H9 (cell line): Measurements from ENCODE around the gene ACKR4. TPM values are rescaled to one million over a fixed set of nuclear protein-coding genes. Genes with fewer than 3 reads are reported as not detected.
A peak's percentile ranks its signal among the peaks of the same experiment; 100 is the strongest.

Experiments
- DNase-seq: peaks from one replicate; pipeline ENCODE4 v3.0.0-alpha.2; 2017
- H2AFZ ChIP-seq: one replicate; pipeline ENCODE4 v1.6.1; 2013; ENCODE audit warnings: mild to moderate bottlenecking, low read length, control low read depth, moderate library complexity
- H2AK5ac ChIP-seq: 2 replicates; pipeline ENCODE4 v1.6.1; 2013; ENCODE audit warnings: low read length, control low read depth, mixed read lengths; ENCODE audit not compliant: insufficient read length
- H2BK120ac ChIP-seq: one replicate; pipeline ENCODE4 v1.6.1; 2013; ENCODE audit warnings: low read depth, mild to moderate bottlenecking, low read length, control low read depth, inconsistent platforms; ENCODE audit not compliant: poor library complexity, severe bottlenecking
- H2BK12ac ChIP-seq: 2 replicates; pipeline ENCODE4 v1.6.1; 2013; ENCODE audit warnings: low read length, control low read depth, mixed read lengths, low read depth; ENCODE audit not compliant: insufficient read length
- H2BK15ac ChIP-seq: 2 replicates; pipeline ENCODE4 v1.6.1; 2013; ENCODE audit warnings: low read depth, low read length, control low read depth
- H2BK20ac ChIP-seq: one replicate; pipeline ENCODE4 v1.6.1; 2013; ENCODE audit warnings: low read depth, mild to moderate bottlenecking, low read length, control low read depth, inconsistent platforms; ENCODE audit not compliant: poor library complexity, severe bottlenecking
- H2BK5ac ChIP-seq: 2 replicates; pipeline ENCODE4 v1.6.1; 2013; ENCODE audit warnings: low read length, control low read depth, mixed read lengths; ENCODE audit not compliant: insufficient read length
- H3K14ac ChIP-seq: 2 replicates; pipeline ENCODE4 v1.6.1; 2013; ENCODE audit warnings: low read length, control low read depth; ENCODE audit not compliant: insufficient read depth
- H3K18ac ChIP-seq: 2 replicates; pipeline ENCODE4 v1.6.1; 2013; ENCODE audit warnings: low read depth, mild to moderate bottlenecking, mixed read lengths, low read length, control low read depth; ENCODE audit not compliant: insufficient read length
- H3K23ac ChIP-seq: 2 replicates; pipeline ENCODE4 v1.6.1; 2013; ENCODE audit warnings: low read length, control low read depth, mixed read lengths, low read depth; ENCODE audit not compliant: insufficient read length
- H3K23me2 ChIP-seq: 2 replicates; pipeline ENCODE4 v1.6.1; 2013; ENCODE audit warnings: low read depth, mild to moderate bottlenecking, mixed read lengths, low read length, control low read depth; ENCODE audit not compliant: insufficient read length, poor library complexity, severe bottlenecking
- H3K27ac ChIP-seq: 2 replicates; pipeline ENCODE4 v1.5.1; 2013; ENCODE audit warnings: low read length, control low read depth, mixed read lengths, low read depth; ENCODE audit not compliant: insufficient read length
- H3K27me3 ChIP-seq: 2 replicates; pipeline ENCODE4 v1.6.1; 2013; ENCODE audit warnings: low read length, control low read depth, inconsistent platforms; ENCODE audit not compliant: insufficient read depth
- H3K4ac ChIP-seq: 2 replicates; pipeline ENCODE4 v1.6.1; 2013; ENCODE audit warnings: low read depth, mild to moderate bottlenecking, control low read depth, inconsistent platforms, low read length, moderate library complexity
- H3K4me1 ChIP-seq: 2 replicates; pipeline ENCODE4 v1.6.1; 2013; ENCODE audit warnings: low read length, control low read depth, inconsistent platforms; ENCODE audit not compliant: insufficient read depth
- H3K4me2 ChIP-seq: 2 replicates; pipeline ENCODE4 v1.6.1; 2013; ENCODE audit warnings: low read length, control low read depth, mixed read lengths; ENCODE audit not compliant: insufficient read length, insufficient read depth
- H3K56ac ChIP-seq: 2 replicates; pipeline ENCODE4 v1.6.1; 2013; ENCODE audit warnings: low read depth, mild to moderate bottlenecking, mixed read lengths, low read length, control low read depth; ENCODE audit not compliant: insufficient read length
- H3K79me1 ChIP-seq: 2 replicates; pipeline ENCODE4 v1.6.1; 2013; ENCODE audit warnings: low read depth, mild to moderate bottlenecking, moderate library complexity, low read length, control low read depth, inconsistent platforms; ENCODE audit not compliant: insufficient read depth, poor library complexity, severe bottlenecking
- H3K79me2 ChIP-seq: 2 replicates; pipeline ENCODE4 v1.6.1; 2013; ENCODE audit warnings: low read length, control low read depth, inconsistent platforms; ENCODE audit not compliant: insufficient read depth
- H3K9ac ChIP-seq: 2 replicates; pipeline ENCODE4 v1.6.1; 2013; ENCODE audit warnings: low read length, control low read depth, mixed read lengths; ENCODE audit not compliant: insufficient read length; ENCODE audit errors: extremely low read depth
- H3K9me3 ChIP-seq: one replicate; pipeline ENCODE4 v1.6.1; 2013; ENCODE audit warnings: low read depth, low read length, inconsistent platforms; ENCODE audit not compliant: control insufficient read depth
- H3T11ph ChIP-seq: one replicate; pipeline ENCODE4 v1.6.1; 2013; ENCODE audit warnings: mild to moderate bottlenecking, low read length, control low read depth, inconsistent platforms
- H4K20me1 ChIP-seq: one replicate; pipeline ENCODE4 v1.6.1; 2013; ENCODE audit not compliant: control insufficient read depth, insufficient read length, insufficient read depth
- H4K5ac ChIP-seq: 2 replicates; pipeline ENCODE4 v1.6.1; 2013; ENCODE audit warnings: low read depth, mild to moderate bottlenecking, mixed read lengths, low read length, control low read depth; ENCODE audit not compliant: insufficient read length
- H4K8ac ChIP-seq: replicated peaks from 2 replicates; pipeline ENCODE4 v1.6.1; 2013; ENCODE audit warnings: low read length, control low read depth, mixed read lengths, low read depth; ENCODE audit not compliant: insufficient read length
- H4K91ac ChIP-seq: 2 replicates; pipeline ENCODE4 v1.6.1; 2013; ENCODE audit warnings: low read depth, mild to moderate bottlenecking, moderate library complexity, mixed read lengths, low read length, control low read depth; ENCODE audit not compliant: insufficient read length
- H3K27ac Mint-ChIP-seq, 3 experiments: 2 replicates in 2 of 3; 3 replicates in 1 of 3; pipeline ENCODE4 v1.8.0; 2020 to 2021; ENCODE audit warnings: mixed read lengths in 3 of 3, mild to moderate bottlenecking in 1 of 3, moderate library complexity in 1 of 3
- H3K27me3 Mint-ChIP-seq: 2 replicates; pipeline ENCODE4 v1.8.0; 2021; ENCODE audit warnings: low read depth, mild to moderate bottlenecking, moderate library complexity, mixed read lengths
- H3K36me3 Mint-ChIP-seq, 3 experiments: 2 replicates in 2 of 3; 3 replicates in 1 of 3; pipeline ENCODE4 v1.8.0; 2020 to 2021; ENCODE audit warnings: low read depth in 3 of 3, mixed read lengths in 3 of 3; ENCODE audit not compliant: insufficient read depth in 1 of 3
- H3K4me1 Mint-ChIP-seq, 2 experiments: 2 replicates each; pipeline ENCODE4 v1.8.0; 2020; ENCODE audit warnings: mixed read lengths in 2 of 2
- H3K4me3 Mint-ChIP-seq, 2 experiments: 2 replicates in 1 of 2; 3 replicates in 1 of 2; pipeline ENCODE4 v1.8.0; 2020 to 2021; ENCODE audit warnings: mild to moderate bottlenecking in 2 of 2, mixed read lengths in 2 of 2, moderate library complexity in 1 of 2
- H3K9me3 Mint-ChIP-seq, 2 experiments: 2 replicates in 1 of 2; 3 replicates in 1 of 2; pipeline ENCODE4 v1.8.0; 2020; ENCODE audit warnings: mild to moderate bottlenecking in 2 of 2, mixed read lengths in 2 of 2, moderate library complexity in 1 of 2
- WGBS: extraction: QIAGEN DNeasy Blood & Tissue Kit; methylation state at CpG from one replicate; pipeline ENCODE4 v1.1.7; 2013; ENCODE audit warnings: missing lambda C conversion rate, low lambda C conversion rate, mixed read lengths; ENCODE audit not compliant: insufficient read length; ENCODE audit errors: extremely low coverage; 5-methylcytosine and 5-hydroxymethylcytosine counted together
- total RNA-seq: library from RNA; stranded (reverse); gene quantifications from 2 replicates; pipeline ENCODE4 v1.2.1, GENCODE V29; 2021
- TF ChIP-seq, protein P1 (sequence below): fragments of 200-600 bp; sonication (generic); conservative IDR thresholded peaks from 3 replicates; pipeline ENCODE4 v1.8.0; 2021; ENCODE audit warnings: antibody characterized with exemption, mild to moderate bottlenecking

The ACKR4 gene
- total RNA-seq, 1 experiment from 2014 or later, result not detected

GRCh38 chr3:132624790-132625189 lies 27.7 kb downstream of the ACKR4 start:
- no peak overlapping the region for H3K27ac ChIP-seq
- H3K18ac ChIP-seq, result no peak overlapping the region
- Mint-ChIP-seq H3K27me3 (no peaks in the 10 kb centered on the region), H3K27ac (no peak overlapping the region), H3K4me3 (no peak overlapping the region), H3K9me3 (no peaks in the 10 kb centered on the region), H3K36me3 (peaks cover 0 to 21% (median 16%) of the 10 kb centered on the region in 3 experiments; a peak in 4 of 7 replicates), H3K4me1 (peaks cover 17 to 18% of the 10 kb centered on the region in 2 experiments)
- H3K23me2 ChIP-seq, result no peaks in the 10 kb centered on the region
- H2AFZ ChIP-seq, result no peak overlapping the region
- TF ChIP-seq, protein P1, sequence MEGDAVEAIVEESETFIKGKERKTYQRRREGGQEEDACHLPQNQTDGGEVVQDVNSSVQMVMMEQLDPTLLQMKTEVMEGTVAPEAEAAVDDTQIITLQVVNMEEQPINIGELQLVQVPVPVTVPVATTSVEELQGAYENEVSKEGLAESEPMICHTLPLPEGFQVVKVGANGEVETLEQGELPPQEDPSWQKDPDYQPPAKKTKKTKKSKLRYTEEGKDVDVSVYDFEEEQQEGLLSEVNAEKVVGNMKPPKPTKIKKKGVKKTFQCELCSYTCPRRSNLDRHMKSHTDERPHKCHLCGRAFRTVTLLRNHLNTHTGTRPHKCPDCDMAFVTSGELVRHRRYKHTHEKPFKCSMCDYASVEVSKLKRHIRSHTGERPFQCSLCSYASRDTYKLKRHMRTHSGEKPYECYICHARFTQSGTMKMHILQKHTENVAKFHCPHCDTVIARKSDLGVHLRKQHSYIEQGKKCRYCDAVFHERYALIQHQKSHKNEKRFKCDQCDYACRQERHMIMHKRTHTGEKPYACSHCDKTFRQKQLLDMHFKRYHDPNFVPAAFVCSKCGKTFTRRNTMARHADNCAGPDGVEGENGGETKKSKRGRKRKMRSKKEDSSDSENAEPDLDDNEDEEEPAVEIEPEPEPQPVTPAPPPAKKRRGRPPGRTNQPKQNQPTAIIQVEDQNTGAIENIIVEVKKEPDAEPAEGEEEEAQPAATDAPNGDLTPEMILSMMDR, result no peak
- H3K79me1 ChIP-seq, result no peaks in the 10 kb centered on the region
- no peak overlapping the region for H3K14ac ChIP-seq
- no peak overlapping the region for H4K5ac ChIP-seq
- H3K4me2 ChIP-seq, result no peak overlapping the region
- no peak overlapping the region for H4K91ac ChIP-seq
- no peak overlapping the region for H2BK15ac ChIP-seq
- no peaks in the 10 kb centered on the region for H3K27me3 ChIP-seq
- H3K4ac ChIP-seq, result no peak overlapping the region
- H4K8ac ChIP-seq, result no peak overlapping the region
- no peaks in the 10 kb centered on the region for H3K79me2 ChIP-seq
- H2BK5ac ChIP-seq, result no peak overlapping the region
- H3K9me3 ChIP-seq, result no peaks in the 10 kb centered on the region
- no peaks in the 10 kb centered on the region; the same call in 1 of the 2 replicates for H3K4me1 ChIP-seq
- no peaks in the 10 kb centered on the region for H4K20me1 ChIP-seq
- H3T11ph ChIP-seq, result no peak overlapping the region
- H2BK12ac ChIP-seq, result no peak overlapping the region
- peak; percentile 45 for DNase-seq
- H2AK5ac ChIP-seq, result no peak overlapping the region
- no peak overlapping the region for H3K56ac ChIP-seq
- H3K23ac ChIP-seq, result no peak overlapping the region
- no peak overlapping the region for H2BK20ac ChIP-seq
- no peak overlapping the region for H3K9ac ChIP-seq
- WGBS, result no CpG with 5 or more reads among the region's 7 CpGs
- no peak overlapping the region for H2BK120ac ChIP-seq
